ENCODE measurements around the gene PTK6.

DNA sequence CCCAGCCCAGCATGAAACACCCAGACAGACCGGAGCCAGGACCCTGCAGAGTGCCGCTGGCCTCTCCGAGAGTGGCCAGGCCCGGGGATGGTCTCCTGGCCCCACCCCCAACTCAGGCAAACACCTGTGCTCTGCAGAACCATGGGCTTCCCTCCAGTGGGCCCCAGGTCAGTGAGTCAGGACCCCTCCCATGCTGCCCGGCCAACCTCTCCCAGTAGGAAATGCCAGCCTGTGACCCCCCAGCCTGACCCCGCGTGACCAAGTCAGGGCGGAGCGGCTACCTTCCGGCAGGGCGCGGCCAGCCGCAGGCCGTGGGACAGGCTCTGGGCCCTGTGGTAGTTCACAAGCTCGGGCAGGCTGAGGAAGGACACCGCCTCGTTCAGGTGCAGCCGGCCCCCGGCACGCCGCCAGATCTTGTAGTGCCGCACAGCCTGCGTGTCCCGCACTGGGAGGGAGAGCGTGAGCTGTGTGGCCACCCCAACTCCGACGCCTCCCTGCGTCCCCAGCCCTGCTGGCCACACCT lies 3.2 kb downstream of the PTK6 start:
- TF ChIP-seq CTCF (IDR thresholded peaks at IDR 0.05; ENCODE audit: low read length): no peak
- no peak for TF ChIP-seq EZH2 (optimal IDR thresholded peaks at IDR 0.05; ENCODE audit: low read depth, low read length)
- TF ChIP-seq EZH2phosphoT487 (IDR thresholded peaks at IDR 0.05; ENCODE audit: low read length): no peak

Data from MM.1S (cell line).